ENCODE results near the gene ZNF804B. TPM values are rescaled to one million over a fixed set of nuclear protein-coding genes. Genes with fewer than 3 reads are reported as not detected.
"Not testable (repeated sequence)": the region's sequence is repeated elsewhere in the genome, so short reads cannot be mapped to it uniquely, and the experiment has no call there.

The ZNF804B gene
- total RNA-seq, 1 donor from 2014 or later = not detected

DNA sequence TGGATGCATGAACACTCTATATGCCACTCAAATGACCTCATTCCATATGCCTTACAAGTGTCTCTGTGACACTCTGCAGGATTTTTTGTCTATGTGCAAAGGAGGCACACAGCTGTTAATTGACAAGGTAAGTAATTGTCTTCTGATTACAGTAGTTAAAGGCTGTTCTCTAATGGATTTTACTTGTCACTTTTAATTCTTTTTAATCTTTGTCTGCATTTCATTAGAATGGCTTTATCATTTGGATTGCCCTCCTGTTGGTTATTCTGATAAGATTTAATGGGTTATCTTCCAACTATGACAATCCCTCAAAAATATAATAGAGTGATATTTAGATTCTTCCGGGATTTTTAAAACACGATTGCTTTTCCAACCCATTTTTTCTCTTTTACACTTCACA, 326.1 kb downstream of the ZNF804B start:
- DNase-seq (ENCODE audit: low read depth in 2 of 2) = no peak

- DNase-seq (ENCODE audit: low read depth in 2 of 2) = no peak
These were observed 332.1 kb downstream of the ZNF804B start for GRCh38 chr7:89091550-89091949.

DNA sequence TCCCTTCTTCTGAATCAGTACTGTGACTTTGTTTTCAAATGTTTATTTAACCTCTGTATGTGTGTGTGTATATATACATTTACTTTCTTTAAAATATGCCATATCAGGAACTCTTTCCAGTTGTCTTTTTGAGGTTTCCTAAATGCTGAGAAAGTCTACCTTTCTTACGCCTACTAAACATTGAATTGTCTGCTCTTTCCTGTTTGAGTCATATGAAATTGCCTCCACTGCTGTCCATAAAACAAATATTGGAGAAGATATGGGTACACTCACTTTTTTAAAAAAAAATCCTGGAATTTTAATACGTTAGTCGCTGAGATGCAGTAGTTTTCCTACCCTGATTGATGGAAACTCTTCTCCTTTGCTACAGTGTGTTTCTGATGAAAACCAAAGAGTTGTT, 334.8 kb downstream of the ZNF804B start:
- DNase-seq (ENCODE audit: low read depth in 2 of 2) = no peak

DNA sequence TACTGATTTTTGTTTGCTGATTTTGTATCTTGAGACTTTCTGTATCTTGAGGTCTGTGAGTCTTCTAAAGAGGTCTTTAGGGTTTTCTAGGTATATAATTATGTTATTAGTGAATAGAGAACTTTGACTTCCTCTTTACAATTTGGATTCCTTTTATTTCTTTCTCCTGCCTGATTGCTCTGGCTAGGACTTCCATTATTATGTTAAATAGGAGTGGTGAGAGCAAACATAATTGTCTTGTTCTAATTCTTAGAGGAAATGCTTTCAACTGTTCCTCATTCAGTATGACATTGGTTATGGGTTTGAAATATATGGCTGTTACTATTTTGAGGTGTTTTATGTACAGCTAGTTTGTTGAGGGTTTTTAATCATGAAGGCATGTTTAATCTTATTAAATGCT, 344.1 kb downstream of the ZNF804B start:
- DNase-seq (ENCODE audit: low read depth in 2 of 2) = no peak

DNA sequence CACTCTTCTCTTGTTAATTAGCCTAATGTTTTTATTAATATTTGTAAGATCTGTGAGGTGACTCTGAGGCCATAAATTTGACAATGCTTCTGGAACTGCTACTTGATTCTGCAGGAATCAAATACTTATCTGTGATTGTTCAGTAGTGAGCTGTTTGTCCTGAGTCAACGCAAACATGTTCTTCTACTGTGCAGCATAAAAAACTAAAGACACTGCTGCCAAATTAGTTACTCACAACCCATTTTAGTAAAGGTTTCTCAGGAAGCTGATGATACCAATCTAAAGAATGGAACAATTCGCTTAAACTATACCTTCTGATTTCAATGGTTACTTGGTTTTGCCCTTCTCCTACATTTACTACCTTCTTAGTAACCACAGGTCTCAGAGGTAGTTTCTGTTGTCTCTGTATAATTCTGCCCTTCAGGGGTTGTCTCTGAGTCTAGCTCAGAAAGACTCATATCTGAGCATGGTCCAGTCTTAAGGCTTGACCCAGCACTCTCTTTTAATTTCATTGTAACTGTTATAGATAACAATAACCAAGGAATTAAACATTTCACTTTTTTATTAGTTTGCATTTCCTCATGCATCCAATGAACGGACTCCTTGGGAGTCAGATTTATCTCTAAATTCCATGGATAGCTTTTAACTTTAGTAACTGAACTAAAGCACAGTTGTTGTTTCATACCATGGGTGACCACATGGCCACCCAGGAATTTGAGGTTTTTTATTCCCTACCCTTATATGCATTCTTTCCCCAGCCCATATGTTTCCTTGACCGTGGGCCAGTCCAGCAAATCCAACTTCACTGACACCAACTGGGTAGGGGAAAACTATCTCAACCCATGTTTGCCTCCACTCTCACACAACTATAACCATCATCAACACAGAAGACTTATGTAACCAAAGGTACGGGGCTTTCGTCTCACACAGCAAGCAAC, 345.5 kb downstream of the ZNF804B start:
- DNase-seq (ENCODE audit: low read depth in 2 of 2) = no peak

DNA sequence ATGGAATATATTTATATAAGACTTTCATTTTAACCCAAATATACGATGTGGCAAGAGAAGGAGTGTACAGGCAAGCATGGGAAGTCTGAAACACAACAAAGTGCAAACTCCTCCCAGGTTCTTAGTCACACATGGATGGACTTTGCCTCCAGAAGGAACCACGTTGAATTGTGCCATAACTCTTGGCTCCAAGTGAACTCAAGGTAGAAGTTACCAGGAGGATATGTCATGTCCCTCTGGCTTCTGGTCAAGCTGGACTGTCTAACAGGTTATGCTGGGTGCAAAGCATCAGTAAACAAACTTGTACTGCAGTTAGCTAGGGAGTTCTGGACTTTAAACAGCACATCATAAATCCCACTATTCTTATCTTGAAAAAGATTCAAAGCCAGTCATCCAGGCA, 364.4 kb downstream of the ZNF804B start:
- DNase-seq (ENCODE audit: low read depth in 2 of 2) = no peak

GRCh38 chr7:89129600-89130375, 370.3 kb downstream of the ZNF804B start:
- no peak for DNase-seq (ENCODE audit: low read depth in 2 of 2)

DNA sequence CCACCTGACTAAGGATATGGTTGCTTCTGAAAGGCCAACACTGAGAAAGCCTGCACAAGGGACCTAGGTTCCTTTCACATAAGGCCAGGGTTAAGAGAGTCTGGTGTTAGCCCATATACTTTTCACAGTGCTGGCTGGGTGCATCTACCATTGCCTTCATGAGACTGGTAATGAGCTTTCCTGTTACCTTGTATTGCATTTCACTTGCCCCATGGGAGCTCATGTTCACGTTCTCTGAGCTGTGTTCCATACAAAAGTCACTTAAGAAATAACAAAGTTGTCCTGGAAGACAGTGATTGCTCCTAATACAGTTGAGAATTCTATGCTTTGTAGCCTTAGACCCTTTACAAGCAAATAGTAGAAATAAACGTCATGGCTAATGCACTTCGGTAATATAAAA, 373.9 kb downstream of the ZNF804B start:
- no peak for DNase-seq (ENCODE audit: low read depth in 2 of 2)

- DNase-seq (ENCODE audit: low read depth in 2 of 2) = no peak
These were observed 374.3 kb downstream of the ZNF804B start for GRCh38 chr7:89133819-89134218.

- DNase-seq (ENCODE audit: low read depth in 2 of 2) = no peak
These were observed 386.3 kb downstream of the ZNF804B start for GRCh38 chr7:89145801-89146200.

DNA sequence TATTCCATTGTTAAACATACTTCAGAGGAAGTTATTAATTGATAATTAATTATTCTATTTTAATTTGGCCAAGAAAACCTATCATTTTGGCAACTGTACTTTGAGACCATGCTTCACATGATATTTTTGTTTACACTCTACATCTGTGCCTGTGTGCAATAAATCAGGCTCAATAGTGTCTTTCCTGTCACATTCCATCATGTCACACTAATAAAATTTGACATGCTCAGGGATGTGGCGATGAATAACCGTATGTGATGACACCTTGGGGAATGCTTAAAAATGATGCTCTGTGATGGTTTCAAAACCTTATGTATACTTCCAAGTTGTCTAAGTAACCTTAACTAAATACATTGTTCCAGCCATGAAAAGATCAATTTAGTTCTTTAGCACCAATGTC, 400.6 kb downstream of the ZNF804B start:
- no peak for DNase-seq (ENCODE audit: low read depth in 2 of 2)

DNA sequence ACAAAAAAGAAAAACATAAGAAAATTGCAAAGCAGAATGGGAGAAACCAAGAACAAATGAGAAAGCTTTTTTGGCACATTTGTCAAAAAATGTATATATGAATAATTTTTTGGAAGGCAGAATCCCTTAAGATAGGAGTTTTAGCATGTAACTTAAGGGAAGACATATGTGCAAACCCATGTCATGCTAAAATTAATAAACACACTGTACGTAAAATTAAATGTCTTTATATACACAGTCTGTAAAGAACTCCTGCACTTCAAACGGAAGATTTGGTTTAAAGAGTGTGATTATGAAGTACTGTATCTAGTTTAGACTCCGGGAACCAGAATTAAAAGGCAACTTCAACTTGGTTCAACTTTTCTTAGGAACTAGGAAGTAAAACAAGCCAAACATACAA, 405.9 kb downstream of the ZNF804B start:
- no peak for DNase-seq (ENCODE audit: low read depth in 2 of 2)

- no peak for DNase-seq (ENCODE audit: low read depth in 2 of 2)
These were observed 411.1 kb downstream of the ZNF804B start for GRCh38 chr7:89170628-89171027.

GRCh38 chr7:89182116-89182515, 422.6 kb downstream of the ZNF804B start:
- no peak for DNase-seq (ENCODE audit: low read depth in 2 of 2)

DNA sequence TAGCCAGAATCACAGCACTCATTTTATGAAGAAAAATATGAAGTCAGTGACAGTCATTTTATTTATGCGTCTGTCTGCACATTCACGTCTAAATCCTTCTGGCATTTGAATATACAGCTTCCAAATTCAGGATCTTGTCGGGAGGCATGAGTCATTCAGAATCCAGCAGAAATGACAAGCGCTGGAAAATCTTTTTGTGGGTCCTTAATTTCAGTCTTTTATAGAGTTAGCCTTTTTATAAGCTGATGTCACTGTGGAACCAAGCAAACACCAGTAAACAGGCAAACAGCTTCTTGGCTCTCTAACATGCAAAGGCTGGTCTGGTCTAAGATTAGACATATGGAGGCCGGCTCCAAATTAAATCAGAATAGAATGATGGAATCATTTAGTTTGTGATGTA, 424.2 kb downstream of the ZNF804B start:
- DNase-seq (ENCODE audit: low read depth in 2 of 2) = no peak

GRCh38 chr7:89200758-89201157, 441.3 kb downstream of the ZNF804B start:
- DNase-seq (ENCODE audit: low read depth in 2 of 2) = no peak

DNA sequence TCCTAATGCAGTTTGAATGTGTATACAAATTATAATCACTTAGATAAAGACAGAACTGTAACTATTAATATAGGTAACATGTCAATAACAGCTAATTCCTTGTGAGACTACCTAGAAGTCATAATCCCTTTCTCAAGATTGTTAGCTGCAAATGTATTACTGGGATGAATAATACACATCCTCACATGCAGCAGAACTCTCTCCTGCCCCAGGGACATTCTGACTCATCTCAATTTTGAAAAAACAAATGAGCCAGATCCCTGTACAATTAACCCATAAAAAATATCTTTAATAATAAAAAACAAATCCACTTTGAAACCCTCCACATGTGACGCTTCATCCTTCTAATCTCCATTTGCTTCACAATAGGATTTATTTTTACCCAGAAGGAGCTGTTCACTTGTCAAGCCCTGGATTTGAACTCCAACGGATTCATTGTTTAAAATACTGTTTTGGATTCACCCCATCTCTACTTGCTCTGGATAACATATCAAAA, 464.4 kb downstream of the ZNF804B start:
- no peak for DNase-seq (ENCODE audit: low read depth in 2 of 2)

DNA sequence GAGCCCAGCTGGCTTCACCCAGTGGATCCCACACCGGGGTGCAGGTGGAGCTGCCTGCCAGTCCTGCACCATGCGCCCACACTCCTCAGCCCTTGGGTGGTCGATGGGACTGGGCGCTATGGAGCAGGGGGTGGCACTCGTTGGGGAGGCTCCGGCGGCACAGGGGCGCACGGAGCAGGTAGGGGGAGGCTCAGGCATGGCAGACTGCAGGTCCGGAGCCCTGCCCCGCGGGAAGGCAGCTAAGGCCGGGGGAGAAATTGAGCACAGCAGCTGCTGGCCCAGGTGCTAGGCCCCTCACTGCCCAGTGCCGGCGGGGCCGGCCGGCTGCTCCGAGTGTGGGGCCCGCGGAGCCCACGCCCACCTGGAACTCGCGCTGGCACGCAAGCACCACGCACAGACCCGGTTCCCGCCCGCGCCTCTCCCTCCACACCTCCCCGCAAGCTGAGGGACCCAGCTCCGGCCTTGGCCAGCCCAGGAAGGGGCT, 469.2 kb downstream of the ZNF804B start:
- not testable (repeated sequence) for DNase-seq (ENCODE audit: low read depth in 2 of 2)

- DNase-seq (ENCODE audit: low read depth in 2 of 2) = no peak
These were observed 478.7 kb downstream of the ZNF804B start for GRCh38 chr7:89238156-89238555.

GRCh38 chr7:89246196-89246595, 486.7 kb downstream of the ZNF804B start:
- DNase-seq (ENCODE audit: low read depth in 2 of 2) = no peak

DNA sequence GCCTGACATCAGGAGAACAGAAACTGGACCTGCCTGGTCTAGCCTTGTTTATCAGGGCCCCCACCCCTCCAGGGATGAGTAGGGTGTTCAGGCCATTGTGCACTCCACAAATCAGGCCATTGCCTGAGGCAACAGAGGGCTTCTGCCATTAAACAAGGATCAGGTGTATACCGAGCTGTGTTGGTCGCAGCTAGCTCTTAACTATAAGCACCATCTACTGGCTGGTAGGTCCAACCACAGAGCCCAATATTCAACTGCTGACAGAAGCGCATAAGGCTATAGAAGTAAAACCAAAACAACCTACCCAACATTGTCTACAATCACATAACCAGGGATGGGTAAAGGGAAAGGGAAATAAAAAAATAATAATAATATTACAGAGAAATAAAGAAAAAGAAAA, 487.7 kb downstream of the ZNF804B start:
- DNase-seq (ENCODE audit: low read depth in 2 of 2) = no peak

DNA sequence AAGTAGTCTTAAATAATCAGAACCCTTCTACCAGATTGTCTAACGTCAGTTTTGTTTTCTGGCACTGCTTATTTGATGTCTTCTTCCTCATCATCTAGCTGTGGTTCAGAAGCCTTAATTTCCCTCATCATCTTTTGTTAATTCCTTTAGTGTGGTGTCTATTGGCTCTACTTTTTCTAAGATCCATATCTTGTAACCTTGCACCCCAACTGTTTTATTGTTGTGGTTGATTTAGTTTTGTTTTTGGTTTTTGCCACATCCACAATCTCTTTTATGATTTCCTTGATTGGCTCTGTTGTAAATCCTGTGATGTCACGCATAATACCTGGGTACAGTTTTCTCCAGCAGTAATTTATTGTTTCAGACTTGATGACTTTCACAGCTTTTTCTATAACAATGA, 499.6 kb downstream of the ZNF804B start:
- DNase-seq (ENCODE audit: low read depth in 2 of 2) = no peak

Measured in dermis microvascular lymphatic vessel endothelial cell (primary cell).